NB4 (cell line): ENCODE measurements around the gene ADCY3.

Experiments used
- DNase-seq: peaks from one replicate; pipeline ENCODE4 v3.0.0; 2010; ENCODE audit warnings: low read depth
- H3K4me3 ChIP-seq: one replicate; pipeline ENCODE4 v1.5.1; 2011; ENCODE audit warnings: mild to moderate bottlenecking, low read depth, low read length, moderate library complexity
- MYC ChIP-seq: IDR thresholded peaks from 2 replicates; pipeline ENCODE4 v1.6.1; 2011; ENCODE audit warnings: low read depth, low read length
- POLR2A ChIP-seq: IDR thresholded peaks from 2 replicates; pipeline ENCODE4 v1.6.1; 2011; ENCODE audit warnings: mild to moderate bottlenecking; ENCODE audit not compliant: insufficient read length; ENCODE audit errors: extremely low read depth
- TF ChIP-seq, protein P1 (sequence below): IDR thresholded peaks from one replicate; pipeline ENCODE4 v1.5.1; 2012; ENCODE audit warnings: low read depth, low read length
- TF ChIP-seq, protein P2 (sequence below): IDR thresholded peaks from 2 replicates; pipeline ENCODE4 v1.6.1; 2011; ENCODE audit warnings: low read depth, low read length

ADCY3 gene

GRCh38 chr2:24831221-24832072 is 88.6 kb downstream of the ADCY3 start:
- TF ChIP-seq MYC (no peak), POLR2A (no peak)
- TF ChIP-seq, protein P1, sequence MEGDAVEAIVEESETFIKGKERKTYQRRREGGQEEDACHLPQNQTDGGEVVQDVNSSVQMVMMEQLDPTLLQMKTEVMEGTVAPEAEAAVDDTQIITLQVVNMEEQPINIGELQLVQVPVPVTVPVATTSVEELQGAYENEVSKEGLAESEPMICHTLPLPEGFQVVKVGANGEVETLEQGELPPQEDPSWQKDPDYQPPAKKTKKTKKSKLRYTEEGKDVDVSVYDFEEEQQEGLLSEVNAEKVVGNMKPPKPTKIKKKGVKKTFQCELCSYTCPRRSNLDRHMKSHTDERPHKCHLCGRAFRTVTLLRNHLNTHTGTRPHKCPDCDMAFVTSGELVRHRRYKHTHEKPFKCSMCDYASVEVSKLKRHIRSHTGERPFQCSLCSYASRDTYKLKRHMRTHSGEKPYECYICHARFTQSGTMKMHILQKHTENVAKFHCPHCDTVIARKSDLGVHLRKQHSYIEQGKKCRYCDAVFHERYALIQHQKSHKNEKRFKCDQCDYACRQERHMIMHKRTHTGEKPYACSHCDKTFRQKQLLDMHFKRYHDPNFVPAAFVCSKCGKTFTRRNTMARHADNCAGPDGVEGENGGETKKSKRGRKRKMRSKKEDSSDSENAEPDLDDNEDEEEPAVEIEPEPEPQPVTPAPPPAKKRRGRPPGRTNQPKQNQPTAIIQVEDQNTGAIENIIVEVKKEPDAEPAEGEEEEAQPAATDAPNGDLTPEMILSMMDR: no peak
- TF ChIP-seq, protein P2, sequence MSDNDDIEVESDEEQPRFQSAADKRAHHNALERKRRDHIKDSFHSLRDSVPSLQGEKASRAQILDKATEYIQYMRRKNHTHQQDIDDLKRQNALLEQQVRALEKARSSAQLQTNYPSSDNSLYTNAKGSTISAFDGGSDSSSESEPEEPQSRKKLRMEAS: no peak
- no peak for DNase-seq
- H3K4me3 ChIP-seq: no peak overlapping the region

DNA sequence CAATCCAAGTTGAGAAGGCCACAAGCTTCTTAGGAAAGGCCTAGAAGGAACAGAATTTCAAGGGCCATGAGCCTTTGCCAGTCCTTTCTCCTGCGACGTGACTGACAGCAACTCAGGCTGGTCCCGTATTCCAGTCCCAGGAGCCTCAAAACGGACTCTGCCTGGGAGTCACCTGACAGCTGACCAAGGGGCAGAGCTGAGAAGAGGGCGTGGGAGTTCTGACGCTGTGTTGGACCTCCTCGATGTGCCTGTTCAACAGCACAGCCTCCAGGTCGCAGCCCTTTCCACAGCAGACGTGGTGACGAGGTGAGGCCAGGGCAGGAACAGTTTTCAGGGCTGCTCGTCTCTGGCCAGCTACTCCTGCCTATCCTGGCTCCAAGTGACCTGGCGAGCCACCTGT is 89.3 kb downstream of the ADCY3 start:
- TF ChIP-seq, protein P1: no peak
- TF ChIP-seq POLR2A (no peak), MYC (no peak)
- TF ChIP-seq, protein P2: no peak
- H3K4me3 ChIP-seq: no peak overlapping the region
- DNase-seq: no peak

DNA sequence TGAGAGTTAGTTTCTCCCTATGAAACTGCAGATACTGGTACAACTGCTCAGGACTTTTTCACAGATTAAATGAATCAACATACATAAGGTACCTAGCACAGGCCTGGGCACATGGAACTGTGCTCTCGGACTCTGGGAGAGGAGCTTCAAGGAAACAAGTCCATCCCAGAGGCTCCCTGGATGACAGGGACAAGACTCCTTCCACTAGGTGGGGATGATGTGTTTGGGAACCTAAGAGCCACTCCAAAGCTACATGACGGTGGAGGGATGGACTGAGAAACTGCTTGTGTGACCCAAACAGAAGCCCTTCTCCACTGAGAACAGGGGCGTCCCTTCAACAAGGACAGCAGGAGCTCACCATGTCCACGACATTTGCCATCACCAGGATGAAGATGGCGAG is 89.7 kb downstream of the ADCY3 start:
- TF ChIP-seq, protein P1: no peak
- TF ChIP-seq MYC (no peak), POLR2A (no peak)
- TF ChIP-seq, protein P2: no peak
- peak; percentile 42 for DNase-seq
- no peak overlapping the region for H3K4me3 ChIP-seq

DNA sequence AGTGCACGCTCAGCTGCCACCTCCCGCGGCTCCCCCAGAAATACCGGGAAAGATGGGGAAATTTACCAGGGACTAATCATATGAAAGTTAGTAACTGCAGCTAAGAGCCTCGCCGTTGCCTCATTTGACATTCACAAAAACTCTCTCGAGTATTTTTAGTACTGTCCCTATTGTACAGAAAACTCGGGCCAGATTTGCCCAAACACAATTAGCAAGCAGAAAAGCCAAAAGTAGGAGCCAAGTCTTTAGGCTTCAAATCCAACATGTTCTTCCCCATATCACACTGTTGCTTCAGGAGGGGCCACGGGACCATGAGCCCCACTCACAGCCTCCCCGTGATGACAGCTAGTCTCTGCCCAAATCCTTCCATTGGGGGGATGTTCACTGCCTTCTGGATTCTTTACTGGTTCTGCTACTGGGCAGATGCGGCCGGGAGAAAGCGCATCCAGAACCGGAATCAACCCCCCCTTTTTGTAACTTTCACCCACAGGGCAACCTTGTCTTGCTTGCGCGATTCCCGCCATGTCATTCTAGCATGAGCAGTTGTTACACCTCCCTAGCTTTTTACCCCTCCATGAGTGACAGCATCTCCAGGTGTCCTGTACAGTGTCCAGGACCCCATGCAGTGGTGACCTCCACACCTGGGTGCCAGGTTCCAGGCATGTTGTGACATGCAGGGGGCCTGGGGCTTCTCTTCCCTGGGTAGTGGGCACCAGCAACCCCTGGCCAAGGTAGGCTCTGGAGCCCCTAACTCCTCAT is 91.6 kb downstream of the ADCY3 start:
- H3K4me3 ChIP-seq: no peak overlapping the region
- no peak for DNase-seq
- TF ChIP-seq POLR2A: no peak
- TF ChIP-seq, protein P2: no peak
- no peak for TF ChIP-seq MYC

GRCh38 chr2:24827321-24828237 is 92.5 kb downstream of the ADCY3 start:
- H3K4me3 ChIP-seq: no peak overlapping the region
- peak; percentile 90 for DNase-seq
- TF ChIP-seq POLR2A: no peak
- no peak for TF ChIP-seq MYC
- TF ChIP-seq, protein P2: no peak
- TF ChIP-seq, protein P1: peak; percentile 94
